K562 (cell line): ENCODE results near the gene TTC28. TPM values are rescaled to one million over a fixed set of nuclear protein-coding genes. Genes with fewer than 3 reads are reported as not detected.

Experiments
- ATAC-seq: fragments of 200-7000 bp; cut with Tn5 transposase; 3 replicates; pipeline ENCODE4 v1.9.1; 2020; ENCODE audit warnings: moderate library complexity
- BruUV-seq: library from RNA; stranded (reverse); fragments of 400-500 nt; replicated peaks from 2 replicates; lab custom pipeline; 2021; lab: Mats Ljungman, UMichigan
- CTCF ChIA-PET: fragments of 300-600 bp; formaldehyde crosslinking; extraction: SDS; loops from one replicate; lab custom pipeline; 2021; ENCODE audit warnings: low intra/inter-chr PET ratio; lab: Yijun Ruan, JAX
- POLR2A ChIA-PET: fragments of 300-600, 350-650 bp; sonication (Branson Sonifier 250); formaldehyde crosslinking; extraction: SDS; loops from one replicate; lab custom pipeline; 2021; ENCODE audit warnings: antibody characterized with exemption, inconsistent platforms; lab: Yijun Ruan, JAX
- DNase-seq, 4 experiments: peaks; one replicate each; pipeline versions ENCODE4 v3.0.0 to v3.0.0-alpha.2; 2011 to 2018; ENCODE audit warnings: low spot score in 3 of 4, mixed read lengths in 3 of 4; ENCODE audit errors: extremely low read depth in 1 of 4
- FAIRE-seq: peaks from 2 replicates; lab custom pipeline; 2011; peaks lifted over from hg19 to GRCh38; lab: Jason Lieb, UNC
- H2AFZ ChIP-seq: 2 replicates; pipeline ENCODE4 v1.6.0; 2011; ENCODE audit warnings: low read depth, low read length, control low read depth, inconsistent platforms
- H3K27ac ChIP-seq: fragments of 200-600 bp; 3 replicates; pipeline ENCODE4 v1.8.0; 2011; ENCODE audit warnings: low read depth, mild to moderate bottlenecking, control low read depth, inconsistent platforms, low read length, moderate library complexity, mixed read lengths; ENCODE audit errors: extremely low read depth
- H3K27me3 ChIP-seq, 2 experiments: fragments of 300-600 bp in 1 of 2; 2 replicates in 1 of 2; 3 replicates in 1 of 2; pipeline versions ENCODE4 v1.6.0 to v1.8.0; 2011; ENCODE audit warnings: inconsistent platforms in 2 of 2, low read length in 2 of 2, mild to moderate bottlenecking in 1 of 2, mixed read lengths in 1 of 2, moderate library complexity in 1 of 2; ENCODE audit not compliant: control insufficient read depth in 2 of 2, insufficient read depth in 2 of 2
- H3K36me3 ChIP-seq: fragments of 300-600 bp; 3 replicates; pipeline ENCODE4 v1.8.0; 2011; ENCODE audit warnings: mild to moderate bottlenecking, low read length, inconsistent platforms; ENCODE audit not compliant: control insufficient read depth, insufficient read depth
- H3K4me1 ChIP-seq, 2 experiments: fragments of 200-600 bp in 1 of 2; replicated peaks in 1 of 2; 2 replicates in 1 of 2; 3 replicates in 1 of 2; pipeline versions ENCODE4 v1.5.1 to v1.8.0; 2011; ENCODE audit warnings: inconsistent platforms in 2 of 2, low read length in 2 of 2, mild to moderate bottlenecking in 1 of 2, mixed read lengths in 1 of 2, moderate library complexity in 1 of 2; ENCODE audit not compliant: control insufficient read depth in 2 of 2, insufficient read depth in 2 of 2
- H3K4me2 ChIP-seq: 2 replicates; pipeline ENCODE4 v1.6.1; 2011; ENCODE audit warnings: low read length, control low read depth, inconsistent platforms, mixed read lengths; ENCODE audit not compliant: insufficient read depth
- H3K4me3 ChIP-seq: fragments of 200-600 bp; sonication (generic), shearing (Covaris generic); 2 replicates; pipeline ENCODE4 v1.5.1; 2016; ENCODE audit warnings: control low read depth, inconsistent platforms
- H3K79me2 ChIP-seq: fragments of 200-600 bp; 3 replicates; pipeline ENCODE4 v1.8.0; 2011; ENCODE audit warnings: low read length, inconsistent platforms; ENCODE audit not compliant: control insufficient read depth, insufficient read depth
- H3K9ac ChIP-seq, 2 experiments: 2 replicates each; pipeline versions ENCODE4 v1.6.0 to v1.6.1; 2011; ENCODE audit warnings: low read depth in 2 of 2, low read length in 2 of 2, control low read depth in 1 of 2, inconsistent platforms in 1 of 2, mild to moderate bottlenecking in 1 of 2, mixed read lengths in 1 of 2; ENCODE audit not compliant: insufficient read depth in 1 of 2
- H3K9me1 ChIP-seq: one replicate; pipeline ENCODE4 v1.6.0; 2011; ENCODE audit warnings: inconsistent platforms, mild to moderate bottlenecking, low read length, moderate library complexity; ENCODE audit not compliant: control insufficient read depth, insufficient read depth
- H3K9me3 ChIP-seq: replicated peaks from 2 replicates; pipeline ENCODE4 v1.5.1; 2011; ENCODE audit warnings: low read depth, low read length, inconsistent platforms; ENCODE audit not compliant: control insufficient read depth, insufficient read depth
- H4K20me1 ChIP-seq: replicated peaks from 2 replicates; pipeline ENCODE4 v1.6.1; 2011; ENCODE audit warnings: low read length, inconsistent platforms, mixed read lengths; ENCODE audit not compliant: control insufficient read depth, insufficient read depth
- C11orf30 ChIP-seq: fragments of 450-650 bp; IDR thresholded peaks from 2 replicates; pipeline ENCODE4 v1.6.1; 2016; ENCODE audit warnings: low read depth, mild to moderate bottlenecking
- CBFA2T3 ChIP-seq: fragments of 450-650 bp; IDR thresholded peaks from 2 replicates; pipeline ENCODE4 v1.6.1; 2017
- E2F3 ChIP-seq: fragments of 250-450 bp; sonication (Bioruptor Pico); IDR thresholded peaks from 2 replicates; pipeline ENCODE4 v1.4.0; 2020; ENCODE audit warnings: mild to moderate bottlenecking
- E2F4 ChIP-seq: sonication (generic); formaldehyde crosslinking; IDR thresholded peaks from 2 replicates; pipeline ENCODE4 v1.8.0; 2022; ENCODE audit warnings: mild to moderate bottlenecking, low read depth, missing genetic modification reagents
- EHMT2 ChIP-seq: fragments of 450-650 bp; IDR thresholded peaks from 2 replicates; pipeline ENCODE4 v1.6.1; 2018; ENCODE audit warnings: antibody characterized with exemption
- EP300 ChIP-seq: IDR thresholded peaks from 2 replicates; pipeline ENCODE4 v1.6.1; 2012; ENCODE audit warnings: low read length, improper control_type of control experiment
- FOS ChIP-seq: IDR thresholded peaks from 3 replicates; pipeline ENCODE4 v1.6.1; 2011; ENCODE audit not compliant: insufficient read length; ENCODE audit errors: extremely low read depth
- FOSL1 ChIP-seq: fragments of 200-800 bp; sonication (Bioruptor generic); conservative IDR thresholded peaks from 2 replicates; pipeline ENCODE4 v1.6.1; 2016; ENCODE audit warnings: missing genetic modification characterization, missing compliant biosample characterization
- MAFF ChIP-seq: IDR thresholded peaks from 2 replicates; pipeline ENCODE4 v1.6.1; 2012; ENCODE audit warnings: low read length, improper control_type of control experiment
- MAFK ChIP-seq: IDR thresholded peaks from 2 replicates; pipeline ENCODE4 v1.6.1; 2011; ENCODE audit warnings: low read length, improper control_type of control experiment
- RBM14 ChIP-seq: fragments of 200-400 bp; formaldehyde crosslinking; IDR thresholded peaks from 2 replicates; pipeline ENCODE4 v1.6.1; 2018; ENCODE audit warnings: low read depth, mild to moderate bottlenecking, low read length, moderate library complexity, borderline replicate concordance; ENCODE audit not compliant: insufficient read depth
- SIRT6 ChIP-seq: IDR thresholded peaks from one replicate; pipeline ENCODE4 v1.6.1; 2012; ENCODE audit warnings: low read depth, mild to moderate bottlenecking, control low read depth, inconsistent platforms, low read length, moderate library complexity
- SOX6 ChIP-seq: fragments of 450-650 bp; IDR thresholded peaks from 2 replicates; pipeline ENCODE4 v1.6.1; 2014; ENCODE audit warnings: mild to moderate bottlenecking
- TAL1 ChIP-seq: fragments of 450-650 bp; IDR thresholded peaks from 2 replicates; pipeline ENCODE4 v1.6.1; 2016; ENCODE audit warnings: mild to moderate bottlenecking
- ZNF316 ChIP-seq: fragments of 450-650 bp; IDR thresholded peaks from 2 replicates; pipeline ENCODE4 v1.6.1; 2016
- WGBS: fragments of 100-300 bp; shearing (Covaris generic); methylation state at CpG from one replicate; pipeline ENCODE4 v1.1.6; 2016; ENCODE audit warnings: low coverage, mixed read lengths; ENCODE audit not compliant: insufficient coverage; ENCODE audit errors: missing lambda C conversion rate; 5-methylcytosine and 5-hydroxymethylcytosine counted together
- in situ Hi-C: fragments of 300-500 bp; cut with MboI; formaldehyde crosslinking; loops from 4 replicates; pipeline ENCODE4 v1.15.0; 2018; ENCODE audit warnings: inconsistent platforms, mixed read lengths
- intact Hi-C: fragments of 100-400 bp; cut with micrococcal nuclease; formaldehyde crosslinking; loops from 2 replicates; pipeline ENCODE4 v1.14.2; 2022
- polyA plus RNA-seq, 8 experiments: library from polyadenylated mRNA; depleted of rRNA in 4 of 8; stranded (reverse) in 5 of 8; unstranded in 3 of 8; fragments of >200 nt; fragmentation: Nextera tagmentation in 2 of 8; fragmentation: Illumina TruSeq in 1 of 8; extraction: Ambion mirVana in 2 of 8; extraction: Trizol in 1 of 8; gene quantifications; 2 replicates each; pipeline versions ENCODE4 v1.2.1 to v1.2.3, GENCODE V29; 2011 to 2014; ENCODE audit warnings: inconsistent platforms in 1 of 8, missing spikeins in 1 of 8
- total RNA-seq, 7 experiments: library from RNA; depleted of rRNA in 6 of 7; stranded (reverse); fragments of >200 nt in 6 of 7; fragmentation: Illumina TruSeq in 2 of 7; extraction: Trizol in 2 of 7; gene quantifications; 2 replicates each; pipeline versions ENCODE4 v1.2.1 to v1.2.3, GENCODE V29; 2011 to 2021; ENCODE audit warnings: low replicate concordance in 1 of 7
- TF ChIP-seq, protein P1 (sequence below): fragments of 450-650 bp; formaldehyde crosslinking; IDR thresholded peaks from 2 replicates; pipeline ENCODE4 v1.4.0; 2020; ENCODE audit warnings: mild to moderate bottlenecking, moderate library complexity
- TF ChIP-seq, protein P2 (sequence below), 2 experiments: fragments of 450-650 bp in 1 of 2; sonication (generic) in 1 of 2; formaldehyde crosslinking in 1 of 2; IDR thresholded peaks in 1 of 2; conservative IDR thresholded peaks in 1 of 2; 2 replicates each; pipeline versions ENCODE4 v1.6.1 to v1.8.1; 2016 to 2023; ENCODE audit warnings: mild to moderate bottlenecking in 2 of 2, moderate library complexity in 2 of 2, inconsistent platforms in 1 of 2, missing genetic modification reagents in 1 of 2
- TF ChIP-seq, protein P3 (sequence below): fragments of 250-450 bp; sonication (Bioruptor Pico); IDR thresholded peaks from 2 replicates; pipeline ENCODE4 v1.4.0; 2020; ENCODE audit warnings: borderline replicate concordance

The TTC28 gene
- total and polyA plus RNA-seq, 9 of the 15 experiments (the other 6 are each of a cell fraction or from before 2014, with no cell fraction given) = 0.22 to 10.7 (median 3.1) TPM

DNA sequence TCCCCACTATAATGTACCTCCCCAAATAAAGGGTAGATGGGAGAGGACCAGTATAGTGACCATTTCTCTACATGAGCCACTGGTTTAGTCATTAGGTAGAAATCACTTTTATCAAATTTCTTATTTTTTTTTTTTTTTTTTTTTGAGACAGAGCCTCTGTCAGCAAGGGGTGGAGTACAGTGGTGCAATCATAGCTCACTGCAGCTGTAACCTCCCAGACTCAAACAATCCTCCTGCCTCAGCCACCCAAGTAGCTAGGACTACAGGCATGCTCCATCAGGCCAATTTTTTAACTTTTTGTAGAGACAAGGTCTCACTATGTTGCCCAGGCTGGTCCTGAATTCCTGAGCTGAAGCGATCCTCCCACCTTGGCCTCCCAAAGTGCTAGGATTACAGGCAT lies 322.4 kb downstream of the TTC28 start (continued):
- TF ChIP-seq, protein P1, sequence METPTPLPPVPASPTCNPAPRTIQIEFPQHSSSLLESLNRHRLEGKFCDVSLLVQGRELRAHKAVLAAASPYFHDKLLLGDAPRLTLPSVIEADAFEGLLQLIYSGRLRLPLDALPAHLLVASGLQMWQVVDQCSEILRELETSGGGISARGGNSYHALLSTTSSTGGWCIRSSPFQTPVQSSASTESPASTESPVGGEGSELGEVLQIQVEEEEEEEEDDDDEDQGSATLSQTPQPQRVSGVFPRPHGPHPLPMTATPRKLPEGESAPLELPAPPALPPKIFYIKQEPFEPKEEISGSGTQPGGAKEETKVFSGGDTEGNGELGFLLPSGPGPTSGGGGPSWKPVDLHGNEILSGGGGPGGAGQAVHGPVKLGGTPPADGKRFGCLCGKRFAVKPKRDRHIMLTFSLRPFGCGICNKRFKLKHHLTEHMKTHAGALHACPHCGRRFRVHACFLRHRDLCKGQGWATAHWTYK (CRISPR knock-in tag) = no peak
- TF ChIP-seq E2F4 (CRISPR knock-in tag) = no peak
- TF ChIP-seq EP300 = no peak
- TF ChIP-seq, protein P2, sequence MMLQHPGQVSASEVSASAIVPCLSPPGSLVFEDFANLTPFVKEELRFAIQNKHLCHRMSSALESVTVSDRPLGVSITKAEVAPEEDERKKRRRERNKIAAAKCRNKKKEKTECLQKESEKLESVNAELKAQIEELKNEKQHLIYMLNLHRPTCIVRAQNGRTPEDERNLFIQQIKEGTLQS (IDR thresholded peaks at IDR 0.05) = no peak
- TF ChIP-seq, protein P2 (CRISPR knock-in tag; conservative IDR thresholded peaks at IDR 0.05) = no peak
- TF ChIP-seq RBM14 = no peak
- TF ChIP-seq, all 486 proteins: peak for 0

GRCh38 chr22:28351476-28351875 lies 328.2 kb downstream of the TTC28 start:
- POLR2A ChIA-PET = interaction anchor here (1.0 to 1.4 kb wide), 3 partner anchors 10 to 26 kb away, joined by 3 to 4 read pairs (median 3); no protein-coding TSS in a partner anchor
- Histone ChIP-seq H3K79me2 (no peaks in the 10 kb centered on the region), H3K27me3 (no peaks in the 10 kb centered on the region), H2AFZ (no peak overlapping the region), H3K9me3 (no peaks in the 10 kb centered on the region), H3K4me2 (no peak overlapping the region), H3K36me3 (no peaks in the 10 kb centered on the region), H4K20me1 (no peaks in the 10 kb centered on the region), H3K27ac (no peak overlapping the region), H3K9ac (no peak overlapping the region; a peak in 1 of 4 replicates), H3K4me1 (peaks cover 0 to 4% of the 10 kb centered on the region in 2 experiments; a peak in 2 of 5 replicates), H3K4me3 (no peak overlapping the region), H3K9me1 (no peaks in the 10 kb centered on the region)
- in situ Hi-C loops = no loop called here
- intact Hi-C loops = no loop called here
- BruUV-seq = no TSS peak
- DNase-seq (no peak), FAIRE-seq (no peak), ATAC-seq (no peak)
- CTCF ChIA-PET = no interaction called here
- 5% methylated on average over 2 of the region's 2 CpGs for WGBS
- TF ChIP-seq E2F3 (CRISPR knock-in tag) = no peak
- TF ChIP-seq SIRT6 = no peak
- TF ChIP-seq, protein P3, sequence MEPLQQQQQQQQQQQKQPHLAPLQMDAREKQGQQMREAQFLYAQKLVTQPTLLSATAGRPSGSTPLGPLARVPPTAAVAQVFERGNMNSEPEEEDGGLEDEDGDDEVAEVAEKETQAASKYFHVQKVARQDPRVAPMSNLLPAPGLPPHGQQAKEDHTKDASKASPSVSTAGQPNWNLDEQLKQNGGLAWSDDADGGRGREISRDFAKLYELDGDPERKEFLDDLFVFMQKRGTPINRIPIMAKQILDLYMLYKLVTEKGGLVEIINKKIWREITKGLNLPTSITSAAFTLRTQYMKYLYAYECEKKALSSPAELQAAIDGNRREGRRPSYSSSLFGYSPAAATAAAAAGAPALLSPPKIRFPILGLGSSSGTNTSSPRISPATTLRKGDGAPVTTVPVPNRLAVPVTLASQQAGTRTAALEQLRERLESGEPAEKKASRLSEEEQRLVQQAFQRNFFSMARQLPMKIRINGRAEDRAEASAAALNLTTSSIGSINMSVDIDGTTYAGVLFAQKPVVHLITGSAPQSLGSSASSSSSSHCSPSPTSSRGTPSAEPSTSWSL (CRISPR knock-in tag) = no peak
- no peak for TF ChIP-seq FOSL1 (tag)
- peak; percentile 80 for TF ChIP-seq MAFK
- peak; percentile 88 for TF ChIP-seq C11orf30
- TF ChIP-seq TAL1 = peak; percentile 19; the same call in 1 of the 2 replicates
- TF ChIP-seq FOS = no peak
- TF ChIP-seq ZNF316 = peak; percentile 93
- no peak for TF ChIP-seq EHMT2
- 0 out of 2 replicates have a peak, but pooled peaks have one; percentile 39 for TF ChIP-seq CBFA2T3
- 0 out of 2 replicates have a peak, but pooled peaks have one; percentile 19 for TF ChIP-seq SOX6
- TF ChIP-seq MAFF = peak; percentile 86; the same call in 1 of the 2 replicates
